HepG2 (cell line): ENCODE data around the gene PPP2R2B. TPM values are rescaled to one million over a fixed set of nuclear protein-coding genes. Genes with fewer than 3 reads are reported as not detected.

Experiments
- AFF4 ChIP-seq: sonication (generic); formaldehyde crosslinking; IDR thresholded peaks from 2 replicates; pipeline ENCODE4 v1.4.0; 2020; ENCODE audit warnings: missing genetic modification reagents
- ARID3A ChIP-seq: IDR thresholded peaks from 2 replicates; pipeline ENCODE4 v1.6.1; 2012; ENCODE audit warnings: low read depth, low read length, improper control_type of control experiment
- ATF4 ChIP-seq, 2 experiments: fragments of 450-650 bp in 1 of 2; sonication (generic) in 1 of 2; formaldehyde crosslinking; IDR thresholded peaks; 2 replicates each; pipeline versions ENCODE4 v1.5.0 to v1.8.0; 2020 to 2022; ENCODE audit warnings: mild to moderate bottlenecking in 1 of 2, missing genetic modification reagents in 1 of 2
- BHLHE40 ChIP-seq: IDR thresholded peaks from 2 replicates; pipeline ENCODE4 v1.6.1; 2011; ENCODE audit warnings: low read length, improper control_type of control experiment
- CEBPB ChIP-seq: IDR thresholded peaks from 2 replicates; pipeline ENCODE4 v1.6.1; 2011; ENCODE audit warnings: low read depth, low read length, improper control_type of control experiment, borderline replicate concordance
- ELF1 ChIP-seq: sonication (generic); formaldehyde crosslinking; IDR thresholded peaks from 2 replicates; pipeline ENCODE4 v1.4.0; 2020; ENCODE audit warnings: missing genetic modification reagents
- GPBP1L1 ChIP-seq: sonication (generic); formaldehyde crosslinking; IDR thresholded peaks from 2 replicates; pipeline ENCODE4 v1.5.0; 2020; ENCODE audit warnings: mild to moderate bottlenecking, missing genetic modification reagents
- HMG20B ChIP-seq: conservative IDR thresholded peaks from 2 replicates; pipeline ENCODE4 v1.6.1; 2016; ENCODE audit warnings: missing genetic modification reagents, missing compliant biosample characterization
- KAT8 ChIP-seq: IDR thresholded peaks from 2 replicates; pipeline ENCODE4 v1.6.1; 2016; ENCODE audit warnings: missing genetic modification reagents, missing compliant biosample characterization
- NFYC ChIP-seq: IDR thresholded peaks from 2 replicates; pipeline ENCODE4 v1.6.1; 2016; ENCODE audit warnings: missing genetic modification reagents, missing compliant biosample characterization
- NR2F1 ChIP-seq, 2 experiments: fragments of 450-650 bp in 1 of 2; formaldehyde crosslinking in 1 of 2; IDR thresholded peaks; 2 replicates each; pipeline versions ENCODE4 v1.5.0 to v1.6.1; 2016 to 2020; ENCODE audit warnings: mild to moderate bottlenecking in 1 of 2, missing compliant biosample characterization in 1 of 2, missing genetic modification reagents in 1 of 2, moderate library complexity in 1 of 2
- RARA ChIP-seq: IDR thresholded peaks from 2 replicates; pipeline ENCODE4 v1.6.1; 2016; ENCODE audit warnings: missing genetic modification reagents, missing compliant biosample characterization
- SAFB2 ChIP-seq: sonication (generic); formaldehyde crosslinking; IDR thresholded peaks from 2 replicates; pipeline ENCODE4 v1.5.1; 2020; ENCODE audit warnings: missing genetic modification reagents, low read depth, mild to moderate bottlenecking, borderline replicate concordance
- SMAD9 ChIP-seq: sonication (generic); formaldehyde crosslinking; IDR thresholded peaks from 2 replicates; pipeline ENCODE4 v1.5.1; 2020; ENCODE audit warnings: mild to moderate bottlenecking, missing genetic modification reagents
- SMARCE1 ChIP-seq: fragments of 450-650 bp; IDR thresholded peaks from 2 replicates; pipeline ENCODE4 v1.6.1; 2017; ENCODE audit warnings: borderline replicate concordance
- SP5 ChIP-seq: IDR thresholded peaks from 2 replicates; pipeline ENCODE4 v1.6.1; 2016; ENCODE audit warnings: low read depth, borderline replicate concordance
- YEATS2 ChIP-seq: sonication (generic); formaldehyde crosslinking; IDR thresholded peaks from 2 replicates; pipeline ENCODE4 v1.4.0; 2020; ENCODE audit warnings: missing genetic modification reagents, borderline replicate concordance
- ZNF296 ChIP-seq: sonication (generic); formaldehyde crosslinking; conservative IDR thresholded peaks from 2 replicates; pipeline ENCODE4 v1.5.0; 2020; ENCODE audit warnings: mild to moderate bottlenecking, missing genetic modification reagents
- ZNF577 ChIP-seq: sonication (generic); formaldehyde crosslinking; IDR thresholded peaks from 2 replicates; pipeline ENCODE4 v1.4.0; 2020; ENCODE audit warnings: mild to moderate bottlenecking, low read depth, missing genetic modification reagents, borderline replicate concordance
- ZNF616 ChIP-seq: sonication (generic); formaldehyde crosslinking; IDR thresholded peaks from 2 replicates; pipeline ENCODE4 v1.5.0; 2020; ENCODE audit warnings: low read depth, mild to moderate bottlenecking, missing genetic modification reagents
- ZNF770 ChIP-seq: sonication (generic); formaldehyde crosslinking; IDR thresholded peaks from 2 replicates; pipeline ENCODE4 v1.5.0; 2020; ENCODE audit warnings: mild to moderate bottlenecking, missing genetic modification reagents
- ZSCAN30 ChIP-seq: sonication (generic); formaldehyde crosslinking; IDR thresholded peaks from 2 replicates; pipeline ENCODE4 v1.5.0; 2020; ENCODE audit warnings: mild to moderate bottlenecking, missing genetic modification reagents
- polyA plus RNA-seq, 8 experiments: library from polyadenylated mRNA; depleted of rRNA in 3 of 8; stranded (reverse) in 7 of 8; unstranded in 1 of 8; fragments of >200 nt; fragmentation: Illumina TruSeq in 4 of 8; extraction: Trizol in 4 of 8; gene quantifications; 2 replicates each; pipeline versions ENCODE4 v1.2.1 to v1.2.3, GENCODE V29; 2011 to 2016; ENCODE audit warnings: low read depth in 4 of 8, missing spikeins in 1 of 8, mixed read lengths in 1 of 8; ENCODE audit not compliant: insufficient read depth in 1 of 8
- total RNA-seq, 5 experiments: library from RNA; depleted of rRNA; stranded (reverse); fragments of >200 nt; fragmentation: Illumina TruSeq; extraction: Trizol; gene quantifications; 2 replicates each; pipeline ENCODE4 v1.2.3, GENCODE V29; 2016; ENCODE audit warnings: low read depth in 1 of 5

Gene PPP2R2B
- total and polyA plus RNA-seq, 2 of the 13 experiments (the other 11 are each of a cell fraction or from before 2014, with no cell fraction given): not detected

- TF ChIP-seq CEBPB (peak; percentile 29; the same call in 1 of the 2 replicates), ZNF616 (CRISPR knock-in tag) (no peak), BHLHE40 (no peak), SMAD9 (no peak), ZSCAN30 (CRISPR knock-in tag) (no peak), GPBP1L1 (CRISPR knock-in tag) (no peak), RARA (peak; percentile 50), NFYC (no peak), HMG20B (CRISPR knock-in tag) (no peak), ATF4 (CRISPR knock-in tag; IDR thresholded peaks at IDR 0.05) (no peak), NR2F1 (CRISPR knock-in tag; IDR thresholded peaks at IDR 0.05) (no peak), SP5 (CRISPR knock-in tag) (no peak), SAFB2 (no peak), ZNF770 (CRISPR knock-in tag) (peak; percentile 76), YEATS2 (no peak), ELF1 (CRISPR knock-in tag) (no peak), ARID3A (peak; percentile 59; the same call in 1 of the 2 replicates), AFF4 (CRISPR knock-in tag) (no peak), SMARCE1 (no peak), ZNF296 (CRISPR knock-in tag) (no peak), ZNF577 (CRISPR knock-in tag) (no peak), KAT8 (CRISPR knock-in tag) (no peak)
Observed at GRCh38 chr5:146767534-146767933, 111.0 kb downstream of the PPP2R2B start (continued).
